GM12891 (cell line): ENCODE results near the gene LRRC49.

Source experiments
- POLR2AphosphoS5 ChIP-seq: IDR thresholded peaks from 2 replicates; pipeline ENCODE4 v1.6.1; 2011; ENCODE audit warnings: low read depth, low read length, control low read depth
- POU2F2 ChIP-seq: IDR thresholded peaks from 2 replicates; pipeline ENCODE4 v1.6.1; 2011; ENCODE audit warnings: low read depth, mild to moderate bottlenecking, control low read depth, low read length, moderate library complexity

DNA sequence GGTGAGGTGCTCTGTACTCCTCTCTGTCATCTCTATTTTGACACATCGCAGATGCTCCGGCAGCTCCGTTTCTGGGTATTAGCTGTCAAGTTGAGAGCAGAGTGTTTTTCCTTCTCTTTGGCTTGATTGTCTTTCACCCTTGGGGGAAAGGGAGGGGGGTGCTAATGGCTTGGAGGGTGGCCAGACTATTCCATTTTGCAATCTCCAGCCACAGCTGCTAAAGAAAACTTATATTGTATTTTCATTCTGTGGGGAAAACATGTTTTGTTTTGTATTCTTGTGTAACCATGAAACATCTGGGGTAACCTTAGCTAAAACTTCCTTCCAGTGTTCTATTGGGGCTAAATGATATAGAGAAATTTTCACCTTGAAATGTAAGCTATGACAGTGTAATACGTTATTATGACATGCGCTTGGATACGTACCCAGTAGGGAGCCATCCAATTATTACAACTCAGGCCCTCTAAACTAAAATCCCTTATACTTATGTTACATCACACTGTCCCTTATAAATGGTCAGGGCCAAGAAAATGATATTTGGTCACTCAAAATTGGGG lies 24.6 kb upstream of the LRRC49 start:
- TF ChIP-seq POU2F2 (no peak), POLR2AphosphoS5 (no peak)
